Osteocyte (in vitro differentiated cells): ENCODE measurements around the gene EMP3. TPM values are rescaled to one million over a fixed set of nuclear protein-coding genes. Genes with fewer than 3 reads are reported as not detected.
"Not testable (repeated sequence)": the region's sequence is repeated elsewhere in the genome, so short reads cannot be mapped to it uniquely, and the experiment has no call there.

Source experiments
- DNase-seq: peaks from one replicate; pipeline ENCODE4 v3.0.0; 2021; ENCODE audit warnings: mixed read lengths; ENCODE audit not compliant: unreplicated experiment; ENCODE audit errors: extremely low spot score
- H3K27ac Mint-ChIP-seq: one replicate; pipeline ENCODE4 v1.8.0; 2021; ENCODE audit warnings: mild to moderate bottlenecking, mixed read lengths; ENCODE audit not compliant: unreplicated experiment
- H3K27me3 Mint-ChIP-seq: one replicate; pipeline ENCODE4 v1.8.0; 2021; ENCODE audit warnings: mixed read lengths; ENCODE audit not compliant: unreplicated experiment
- H3K36me3 Mint-ChIP-seq: one replicate; pipeline ENCODE4 v1.8.0; 2021; ENCODE audit warnings: mixed read lengths; ENCODE audit not compliant: unreplicated experiment
- H3K4me1 Mint-ChIP-seq: one replicate; pipeline ENCODE4 v1.8.0; 2021; ENCODE audit warnings: mixed read lengths; ENCODE audit not compliant: unreplicated experiment
- H3K4me3 Mint-ChIP-seq: one replicate; pipeline ENCODE4 v1.8.0; 2021; ENCODE audit warnings: mild to moderate bottlenecking, moderate library complexity, mixed read lengths; ENCODE audit not compliant: unreplicated experiment
- H3K9me3 Mint-ChIP-seq: one replicate; pipeline ENCODE4 v1.8.0; 2021; ENCODE audit warnings: mixed read lengths; ENCODE audit not compliant: unreplicated experiment
- CTCF ChIP-seq: fragments of 200-600 bp; sonication (generic); IDR thresholded peaks from 2 replicates; pipeline ENCODE4 v1.5.0; 2021; ENCODE audit warnings: antibody characterized with exemption, mild to moderate bottlenecking, moderate library complexity
- total RNA-seq: library from RNA; stranded (reverse); gene quantifications from 2 replicates; pipeline ENCODE4 v1.2.1, GENCODE V29; 2021

The EMP3 gene
- total RNA-seq, 1 donor from 2014 or later: 201 TPM

- peaks cover 11% of the 10 kb centered on the region for H3K9me3 Mint-ChIP-seq
- H3K27ac Mint-ChIP-seq: no peak overlapping the region
- peaks cover 14% of the 10 kb centered on the region for H3K36me3 Mint-ChIP-seq
- no peaks in the 10 kb centered on the region for H3K27me3 Mint-ChIP-seq
- TF ChIP-seq CTCF: peak; percentile 48
- H3K4me3 Mint-ChIP-seq: peak overlapping the region; percentile 54
- peaks cover 10% of the 10 kb centered on the region for H3K4me1 Mint-ChIP-seq
- DNase-seq: no peak
Measured at GRCh38 chr19:48290401-48290770, 35.0 kb upstream of the EMP3 start.

- Mint-ChIP-seq H3K9me3 (peaks cover 10% of the 10 kb centered on the region), H3K4me3 (peak overlapping the region; percentile 76), H3K27me3 (no peaks in the 10 kb centered on the region), H3K27ac (peak overlapping the region; percentile 77), H3K36me3 (peaks cover 10% of the 10 kb centered on the region), H3K4me1 (peaks cover 10% of the 10 kb centered on the region)
- DNase-seq: peak; percentile 94
- peak; percentile 97 for TF ChIP-seq CTCF
Measured at GRCh38 chr19:48290771-48291488, 34.4 kb upstream of the EMP3 start.

GRCh38 chr19:48291489-48291815 lies 33.9 kb upstream of the EMP3 start:
- peak overlapping the region; percentile 76 for H3K4me3 Mint-ChIP-seq
- not testable (repeated sequence) for H3K36me3 Mint-ChIP-seq, DNase-seq, H3K27ac Mint-ChIP-seq, H3K27me3 Mint-ChIP-seq, H3K9me3 Mint-ChIP-seq
- peaks cover 10% of the 10 kb centered on the region for H3K4me1 Mint-ChIP-seq

GRCh38 chr19:48292798-48293197 lies 32.6 kb upstream of the EMP3 start:
- peaks cover 10% of the 10 kb centered on the region for H3K4me1 Mint-ChIP-seq
- no peak overlapping the region for H3K27ac Mint-ChIP-seq
- no peak for TF ChIP-seq CTCF
- DNase-seq: no peak
- H3K36me3 Mint-ChIP-seq: no peaks in the 10 kb centered on the region
- no peaks in the 10 kb centered on the region for H3K9me3 Mint-ChIP-seq
- H3K27me3 Mint-ChIP-seq: no peaks in the 10 kb centered on the region
- no peak overlapping the region for H3K4me3 Mint-ChIP-seq

DNA sequence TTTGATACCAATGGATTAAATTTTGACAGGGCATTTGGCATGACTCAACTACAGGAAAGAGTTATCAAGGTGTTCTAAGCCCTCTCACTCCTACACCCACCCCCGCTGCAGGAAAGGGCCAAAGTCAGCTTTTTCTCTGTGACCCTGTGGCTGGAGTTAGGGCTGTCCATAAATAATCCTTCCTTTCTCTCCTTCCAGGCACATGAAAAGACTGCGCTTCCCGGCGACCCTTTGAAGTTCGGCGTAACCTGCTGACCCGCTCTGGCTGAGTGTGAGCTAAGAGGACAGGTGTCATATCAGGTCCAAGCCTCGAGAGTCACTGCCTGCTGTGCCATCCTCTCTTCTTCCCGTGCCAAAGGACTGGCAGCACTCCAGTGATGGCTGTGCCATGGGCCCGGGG lies 29.9 kb upstream of the EMP3 start:
- H3K36me3 Mint-ChIP-seq: no peaks in the 10 kb centered on the region
- H3K27me3 Mint-ChIP-seq: peaks cover 3% of the 10 kb centered on the region
- no peaks in the 10 kb centered on the region for H3K9me3 Mint-ChIP-seq
- no peak for DNase-seq
- TF ChIP-seq CTCF: no peak
- peaks cover 8% of the 10 kb centered on the region for H3K4me1 Mint-ChIP-seq
- no peak overlapping the region for H3K4me3 Mint-ChIP-seq
- H3K27ac Mint-ChIP-seq: no peak overlapping the region
